Ishikawa (cell line): ENCODE data around the gene PIM3.

Source experiments
- CEBPB ChIP-seq: IDR thresholded peaks from 2 replicates; pipeline ENCODE4 v1.6.1; 2012
- CREB1 ChIP-seq: IDR thresholded peaks from 2 replicates; pipeline ENCODE4 v1.6.1; 2012; ENCODE audit warnings: low read depth
- EGR1 ChIP-seq: IDR thresholded peaks from 2 replicates; pipeline ENCODE4 v1.6.1; 2012
- EP300 ChIP-seq: IDR thresholded peaks from 2 replicates; pipeline ENCODE4 v1.6.1; 2012; ENCODE audit warnings: borderline replicate concordance
- FOXM1 ChIP-seq: IDR thresholded peaks from 2 replicates; pipeline ENCODE4 v1.6.1; 2012; ENCODE audit warnings: low read depth, borderline replicate concordance
- MAX ChIP-seq: IDR thresholded peaks from 2 replicates; pipeline ENCODE4 v1.6.1; 2012
- NFIC ChIP-seq: IDR thresholded peaks from 2 replicates; pipeline ENCODE4 v1.6.1; 2012
- RAD21 ChIP-seq: IDR thresholded peaks from 2 replicates; pipeline ENCODE4 v1.6.1; 2012; ENCODE audit warnings: low read depth
- REST ChIP-seq: IDR thresholded peaks from 2 replicates; pipeline ENCODE4 v1.6.1; 2012; ENCODE audit warnings: low read depth, mild to moderate bottlenecking
- TAF1 ChIP-seq: IDR thresholded peaks from 2 replicates; pipeline ENCODE4 v1.6.1; 2012; ENCODE audit warnings: low read depth, mild to moderate bottlenecking
- TCF12 ChIP-seq: IDR thresholded peaks from 2 replicates; pipeline ENCODE4 v1.6.1; 2012; ENCODE audit warnings: low read depth
- USF1 ChIP-seq: IDR thresholded peaks from 2 replicates; pipeline ENCODE4 v1.6.1; 2012
- YY1 ChIP-seq: IDR thresholded peaks from 2 replicates; pipeline ENCODE4 v1.6.1; 2012; ENCODE audit warnings: low read depth
- ZBTB7A ChIP-seq: IDR thresholded peaks from 2 replicates; pipeline ENCODE4 v1.6.1; 2012; ENCODE audit warnings: low read depth

Gene PIM3

GRCh38 chr22:49999063-49999945 is 38.7 kb downstream of the PIM3 start:
- peak; percentile 52; the same call in 1 of the 2 replicates for TF ChIP-seq ZBTB7A
- TF ChIP-seq USF1, result no peak

GRCh38 chr22:49999946-50000586 is 39.5 kb downstream of the PIM3 start:
- TF ChIP-seq ZBTB7A, result peak; percentile 43; the same call in 1 of the 2 replicates
- TF ChIP-seq RAD21, result no peak
- TF ChIP-seq TCF12, result no peak
- TF ChIP-seq NFIC, result no peak

- no peak for TF ChIP-seq NFIC
- TF ChIP-seq RAD21, result no peak
- no peak for TF ChIP-seq USF1
- no peak for TF ChIP-seq CEBPB
- TF ChIP-seq REST, result no peak
- TF ChIP-seq FOXM1, result no peak
- no peak for TF ChIP-seq CREB1
- no peak for TF ChIP-seq TCF12
Observed at GRCh38 chr22:50000587-50001387, 40.2 kb downstream of the PIM3 start.

GRCh38 chr22:50001388-50002231 is 41.0 kb downstream of the PIM3 start:
- TF ChIP-seq CEBPB (no peak), EGR1 (no peak), EP300 (no peak), YY1 (no peak), REST (no peak), FOXM1 (no peak), ZBTB7A (no peak)

GRCh38 chr22:50002791-50003190 is 42.2 kb downstream of the PIM3 start:
- no peak for TF ChIP-seq TAF1
- no peak for TF ChIP-seq YY1
- TF ChIP-seq FOXM1, result no peak
- no peak for TF ChIP-seq MAX
- TF ChIP-seq EP300, result no peak
- no peak for TF ChIP-seq REST
- no peak for TF ChIP-seq USF1
- TF ChIP-seq NFIC, result no peak
